ENCODE data around the gene HYAL2. TPM values are rescaled to one million over a fixed set of nuclear protein-coding genes. Genes with fewer than 3 reads are reported as not detected.

Gene HYAL2
- total RNA-seq, 1 experiment from 2014 or later: 25.9 TPM

Other genes with a start within 250 kb of the HYAL2 start
- gene RBM5, start 233.8 kb downstream of the HYAL2 start, total RNA-seq (2022; extraction: Qiagen RNA extraction): 27.0 to 42.6 TPM (median 37.4 TPM) in 5 replicates
- 13.4 to 22.0 TPM (median 19.5 TPM) in 5 replicates for gene SEMA3F, start 167.4 kb downstream of the HYAL2 start, total RNA-seq (2022; extraction: Qiagen RNA extraction)
- 0.03 to 0.48 TPM (median 0.21 TPM) in 4 of 5 replicates, not detected in the other for gene GNAT1, start 131.1 kb downstream of the HYAL2 start, total RNA-seq (2022; extraction: Qiagen RNA extraction)
- gene SLC38A3, start 117.5 kb downstream of the HYAL2 start, total RNA-seq (2022; extraction: Qiagen RNA extraction): 0.05 to 0.22 TPM (median 0.06 TPM) in 4 of 5 replicates, not detected in the other
- gene GNAI2, start 86.5 kb downstream of the HYAL2 start, total RNA-seq (2022; extraction: Qiagen RNA extraction): 34.0 to 49.8 TPM (median 46.8 TPM) in 5 replicates
- gene SEMA3B, start 53.6 kb downstream of the HYAL2 start, total RNA-seq (2022; extraction: Qiagen RNA extraction): 5.0 to 7.7 TPM (median 6.3 TPM) in 5 replicates
- gene LSMEM2, start 43.7 kb downstream of the HYAL2 start, total RNA-seq (2022; extraction: Qiagen RNA extraction): not detected in 5 replicates
- gene IFRD2, start 30.3 kb downstream of the HYAL2 start, total RNA-seq (2022; extraction: Qiagen RNA extraction): 66.6 to 89.9 TPM (median 85.4 TPM) in 5 replicates
- 7.0 to 9.9 TPM (median 8.8 TPM) in 5 replicates for gene HYAL3, start 23.3 kb downstream of the HYAL2 start, total RNA-seq (2022; extraction: Qiagen RNA extraction)
- gene NAA80, start 23.3 kb downstream of the HYAL2 start, total RNA-seq (2022; extraction: Qiagen RNA extraction): 4.3 to 7.9 TPM (median 6.4 TPM) in 5 replicates
- 0.40 to 0.69 TPM (median 0.57 TPM) in 5 replicates for gene HYAL1, start 19.2 kb downstream of the HYAL2 start, total RNA-seq (2022; extraction: Qiagen RNA extraction)
- gene TUSC2, start 5.5 kb upstream of the HYAL2 start, total RNA-seq (2022; extraction: Qiagen RNA extraction): 22.6 to 36.7 TPM (median 34.6 TPM) in 5 replicates
- gene RASSF1, start 18.1 kb upstream of the HYAL2 start, total RNA-seq (2022; extraction: Qiagen RNA extraction): 15.1 to 17.6 TPM (median 17.2 TPM) in 5 replicates
- 0.71 to 1.3 TPM (median 1.0 TPM) in 5 replicates for gene ZMYND10, start 23.0 kb upstream of the HYAL2 start, total RNA-seq (2022; extraction: Qiagen RNA extraction)
- gene NPRL2, start 28.0 kb upstream of the HYAL2 start, total RNA-seq (2022; extraction: Qiagen RNA extraction): 12.2 to 13.5 TPM (median 12.7 TPM) in 5 replicates
- 13.8 to 17.4 TPM (median 15.7 TPM) in 5 replicates for gene CYB561D2, start 28.1 kb upstream of the HYAL2 start, total RNA-seq (2022; extraction: Qiagen RNA extraction)
- gene TMEM115, start 36.8 kb upstream of the HYAL2 start, total RNA-seq (2022; extraction: Qiagen RNA extraction): 37.1 to 50.9 TPM (median 49.1 TPM) in 5 replicates
- 0.48 to 0.77 TPM (median 0.67 TPM) in 5 replicates for gene CACNA2D2, start 180.9 kb upstream of the HYAL2 start, total RNA-seq (2022; extraction: Qiagen RNA extraction)
- 1.9 to 2.9 TPM (median 2.7 TPM) in 5 replicates for gene C3orf18, start 245.0 kb upstream of the HYAL2 start, total RNA-seq (2022; extraction: Qiagen RNA extraction)
- gene HEMK1, start 246.8 kb upstream of the HYAL2 start, total RNA-seq (2022; extraction: Qiagen RNA extraction): 4.7 to 6.9 TPM (median 6.5 TPM) in 5 replicates

All from A549 treated with dexamethasone at 1 μM for 4 hours (cell line).